HepG2 (cell line): ENCODE measurements around the gene ZNF229. TPM values are rescaled to one million over a fixed set of nuclear protein-coding genes. Genes with fewer than 3 reads are reported as not detected.

Experiments used
- ATAC-seq: fragments of 200-7000 bp; cut with Tn5 transposase; 3 replicates; pipeline ENCODE4 v1.9.1; 2020; ENCODE audit warnings: mild to moderate bottlenecking, moderate library complexity
- BruUV-seq: library from RNA; stranded (reverse); fragments of 400-500 nt; replicated peaks from 2 replicates; lab custom pipeline; 2021; lab: Mats Ljungman, UMichigan
- CTCF ChIA-PET: fragments of 300-600 bp; formaldehyde crosslinking; extraction: SDS; loops from one replicate; lab custom pipeline; 2021; ENCODE audit warnings: low total read pairs, inconsistent platforms, low intra/inter-chr PET ratio; lab: Yijun Ruan, JAX
- POLR2A ChIA-PET: fragments of 350-600 bp; sonication (Branson Sonifier 250); formaldehyde crosslinking; loops from one replicate; lab custom pipeline; 2020; ENCODE audit warnings: antibody characterized with exemption, inconsistent platforms; lab: Yijun Ruan, JAX
- DNase-seq: peaks from one replicate; pipeline ENCODE4 v3.0.0-alpha.2; 2015; ENCODE audit warnings: low spot score
- FAIRE-seq: peaks from 3 replicates; lab custom pipeline; 2011; peaks lifted over from hg19 to GRCh38; lab: Jason Lieb, UNC
- H2AFZ ChIP-seq: one replicate; pipeline ENCODE4 v1.6.1; 2011; ENCODE audit warnings: low read length, inconsistent platforms
- H3K27ac ChIP-seq: fragments of 300-600 bp; 3 replicates; pipeline ENCODE4 v1.8.0; 2011; ENCODE audit warnings: mixed run types, mild to moderate bottlenecking, mixed read lengths, low read length, inconsistent platforms; ENCODE audit not compliant: insufficient read depth; ENCODE audit errors: extremely low read length
- H3K27me3 ChIP-seq, 2 experiments: fragments of 200-600 bp in 1 of 2; 2 replicates in 1 of 2; 3 replicates in 1 of 2; pipeline versions ENCODE4 v1.6.0 to v1.8.0; 2011; ENCODE audit warnings: low read length in 2 of 2, mild to moderate bottlenecking in 2 of 2, moderate library complexity in 2 of 2, inconsistent platforms in 1 of 2; ENCODE audit not compliant: insufficient read depth in 2 of 2, control insufficient read depth in 1 of 2
- H3K36me3 ChIP-seq, 2 experiments: fragments of 200-600 bp in 1 of 2; replicated peaks in 1 of 2; 2 replicates in 1 of 2; 3 replicates in 1 of 2; pipeline versions ENCODE4 v1.5.1 to v1.8.0; 2011; ENCODE audit warnings: low read length in 2 of 2, inconsistent platforms in 1 of 2; ENCODE audit not compliant: insufficient read depth in 2 of 2, control insufficient read depth in 1 of 2
- H3K4me1 ChIP-seq: 2 replicates; pipeline ENCODE4 v1.5.1; 2012; ENCODE audit warnings: low read length, inconsistent platforms; ENCODE audit not compliant: insufficient read depth
- H3K4me2 ChIP-seq: 2 replicates; pipeline ENCODE4 v1.6.0; 2011; ENCODE audit warnings: low read depth, low read length, inconsistent platforms
- H3K4me3 ChIP-seq, 3 experiments: fragments of 200-600 bp in 1 of 3; sonication (generic), shearing (Covaris generic) in 1 of 3; replicated peaks in 1 of 3; 2 replicates each; pipeline ENCODE4 v1.5.1; 2011 to 2016; ENCODE audit warnings: low read length in 3 of 3, inconsistent platforms in 2 of 3, low read depth in 2 of 3, mild to moderate bottlenecking in 2 of 3, control low read depth in 1 of 3, mixed read lengths in 1 of 3; ENCODE audit not compliant: insufficient read depth in 1 of 3
- H3K79me2 ChIP-seq: one replicate; pipeline ENCODE4 v1.6.1; 2011; ENCODE audit warnings: low read length, inconsistent platforms; ENCODE audit not compliant: insufficient read depth
- H3K9ac ChIP-seq: 2 replicates; pipeline ENCODE4 v1.6.0; 2011; ENCODE audit warnings: mild to moderate bottlenecking, low read depth, low read length, inconsistent platforms; ENCODE audit not compliant: insufficient read depth
- H3K9me3 ChIP-seq: 2 replicates; pipeline ENCODE4 v1.5.1; 2012; ENCODE audit warnings: mild to moderate bottlenecking, low read length
- H4K20me1 ChIP-seq: 2 replicates; pipeline ENCODE4 v1.6.0; 2011; ENCODE audit warnings: inconsistent platforms, mild to moderate bottlenecking, low read length, moderate library complexity; ENCODE audit not compliant: insufficient read depth
- AKNA ChIP-seq: sonication (generic); formaldehyde crosslinking; IDR thresholded peaks from 2 replicates; pipeline ENCODE4 v1.4.0; 2020; ENCODE audit warnings: missing genetic modification reagents, borderline replicate concordance
- DBP ChIP-seq: sonication (generic); formaldehyde crosslinking; IDR thresholded peaks from 2 replicates; pipeline ENCODE4 v1.4.0; 2020; ENCODE audit warnings: missing genetic modification reagents; ENCODE audit errors: not compliant biosample characterization
- FOXK2 ChIP-seq: fragments of 450-650 bp; IDR thresholded peaks from 2 replicates; pipeline ENCODE4 v1.6.1; 2016
- MTERF4 ChIP-seq: sonication (generic); formaldehyde crosslinking; IDR thresholded peaks from 2 replicates; pipeline ENCODE4 v1.8.0; 2023; ENCODE audit warnings: mild to moderate bottlenecking, missing genetic modification reagents
- PHF5A ChIP-seq: IDR thresholded peaks from one replicate; pipeline ENCODE4 v1.6.1; 2018; ENCODE audit warnings: low read depth, missing genetic modification reagents; ENCODE audit not compliant: unreplicated experiment
- RAD21 ChIP-seq: fragments of 450-650 bp; formaldehyde crosslinking; IDR thresholded peaks from 2 replicates; pipeline ENCODE4 v1.5.0; 2020; ENCODE audit warnings: mild to moderate bottlenecking
- ZBTB42 ChIP-seq: sonication (generic); formaldehyde crosslinking; IDR thresholded peaks from 2 replicates; pipeline ENCODE4 v1.5.0; 2020; ENCODE audit warnings: mild to moderate bottlenecking, missing genetic modification reagents
- ZNF121 ChIP-seq: sonication (generic); formaldehyde crosslinking; IDR thresholded peaks from 2 replicates; pipeline ENCODE4 v1.5.0; 2020; ENCODE audit warnings: mild to moderate bottlenecking, missing genetic modification reagents
- ZNF234 ChIP-seq: sonication (generic); formaldehyde crosslinking; conservative IDR thresholded peaks from 2 replicates; pipeline ENCODE4 v1.5.1; 2020; ENCODE audit warnings: mild to moderate bottlenecking, missing genetic modification reagents
- ZNF563 ChIP-seq: sonication (generic); formaldehyde crosslinking; IDR thresholded peaks from 2 replicates; pipeline ENCODE4 v1.8.0; 2022; ENCODE audit warnings: mild to moderate bottlenecking, moderate library complexity, missing genetic modification reagents
- ZNF616 ChIP-seq: sonication (generic); formaldehyde crosslinking; IDR thresholded peaks from 2 replicates; pipeline ENCODE4 v1.5.0; 2020; ENCODE audit warnings: low read depth, mild to moderate bottlenecking, missing genetic modification reagents
- ZNF841 ChIP-seq: sonication (generic); formaldehyde crosslinking; IDR thresholded peaks from 2 replicates; pipeline ENCODE4 v1.8.1; 2023; ENCODE audit warnings: missing genetic modification reagents, borderline replicate concordance
- WGBS: methylation state at CpG from one replicate; pipeline ENCODE4 v1.1.6; 2017; ENCODE audit warnings: low lambda C conversion rate; 5-methylcytosine and 5-hydroxymethylcytosine counted together
- in situ Hi-C: cut with HindIII; loops from 2 replicates; pipeline ENCODE4 v1.10.0; 2017; ENCODE audit warnings: low pct_unique_long_range_greater_than_20kb; ENCODE audit not compliant: extremely low pct_ligation_motif_present
- intact Hi-C: fragments of 100-400 bp; cut with micrococcal nuclease; formaldehyde crosslinking; loops from one replicate; pipeline ENCODE4 v1.10.0; 2022; ENCODE audit not compliant: unreplicated experiment
- polyA plus RNA-seq, 8 experiments: library from polyadenylated mRNA; depleted of rRNA in 3 of 8; stranded (reverse) in 7 of 8; unstranded in 1 of 8; fragments of >200 nt; fragmentation: Illumina TruSeq in 4 of 8; extraction: Trizol in 4 of 8; gene quantifications; 2 replicates each; pipeline versions ENCODE4 v1.2.1 to v1.2.3, GENCODE V29; 2011 to 2016; ENCODE audit warnings: low read depth in 4 of 8, missing spikeins in 1 of 8, mixed read lengths in 1 of 8; ENCODE audit not compliant: insufficient read depth in 1 of 8
- total RNA-seq, 5 experiments: library from RNA; depleted of rRNA; stranded (reverse); fragments of >200 nt; fragmentation: Illumina TruSeq; extraction: Trizol; gene quantifications; 2 replicates each; pipeline ENCODE4 v1.2.3, GENCODE V29; 2016; ENCODE audit warnings: low read depth in 1 of 5

The ZNF229 gene
- total and polyA plus RNA-seq, 2 of the 13 experiments (the other 11 are each of a cell fraction or from before 2014, with no cell fraction given) = 0.01 to 0.11 TPM

- in situ Hi-C loops (no loop called here), intact Hi-C loops (no loop called here)
- ChIA-PET POLR2A (no interaction called here), CTCF (no interaction called here)
- Histone ChIP-seq H4K20me1 (no peaks in the 10 kb centered on the region), H3K79me2 (no peaks in the 10 kb centered on the region), H3K9me3 (peaks cover 88% of the 10 kb centered on the region), H3K27ac (no peak overlapping the region), H3K27me3 (no peaks in the 10 kb centered on the region), H2AFZ (no peak overlapping the region), H3K4me1 (no peaks in the 10 kb centered on the region), H3K4me3 (no peak overlapping the region), H3K36me3 (no peaks in the 10 kb centered on the region), H3K4me2 (no peak overlapping the region), H3K9ac (no peak overlapping the region)
- no TSS peak for BruUV-seq
- TF ChIP-seq RAD21 (no peak), ZNF121 (CRISPR knock-in tag) (no peak), DBP (no peak), ZNF841 (CRISPR knock-in tag) (no peak)
- DNase-seq = no peak
- no peak for FAIRE-seq
- WGBS = 55% methylated on average over 18 of the region's 18 CpGs
- no peak for ATAC-seq
Measured at GRCh38 chr19:44451687-44452086, 3.4 kb upstream of the ZNF229 start.

GRCh38 chr19:44438441-44438840, 9.8 kb downstream of the ZNF229 start:
- BruUV-seq = no TSS peak
- WGBS = 28% methylated on average over 3 of the region's 3 CpGs
- no peaks in the 10 kb centered on the region for H3K4me1 ChIP-seq
- no peaks in the 10 kb centered on the region for H3K36me3 ChIP-seq
- intact Hi-C loops (no loop called here), in situ Hi-C loops (no loop called here)
- no peak for FAIRE-seq
- H3K27me3 ChIP-seq = no peaks in the 10 kb centered on the region
- H3K4me3 ChIP-seq = no peak overlapping the region
- H2AFZ ChIP-seq = no peak overlapping the region
- ChIA-PET POLR2A (no interaction called here), CTCF (no interaction called here)
- H4K20me1 ChIP-seq = no peaks in the 10 kb centered on the region
- H3K79me2 ChIP-seq = no peaks in the 10 kb centered on the region
- ATAC-seq = no peak
- peaks cover 81% of the 10 kb centered on the region for H3K9me3 ChIP-seq
- DNase-seq = no peak
- no peak overlapping the region for H3K9ac ChIP-seq
- no peak overlapping the region for H3K27ac ChIP-seq
- no peak overlapping the region for H3K4me2 ChIP-seq
- no peak for TF ChIP-seq AKNA (CRISPR knock-in tag)
- no peak for TF ChIP-seq ZNF563 (CRISPR knock-in tag)
- TF ChIP-seq ZNF616 (CRISPR knock-in tag) = no peak
- no peak for TF ChIP-seq ZNF234 (CRISPR knock-in tag)
- no peak for TF ChIP-seq FOXK2
- no peak for TF ChIP-seq MTERF4 (CRISPR knock-in tag)
- no peak for TF ChIP-seq PHF5A (CRISPR knock-in tag)
- TF ChIP-seq ZBTB42 (CRISPR knock-in tag) = no peak
